IMR-90 (cell line): ENCODE measurements around the gene TNIP1. TPM values are rescaled to one million over a fixed set of nuclear protein-coding genes. Genes with fewer than 3 reads are reported as not detected.

Experiments
- FOS ChIP-seq: fragments of 150-350 bp; IDR thresholded peaks from 2 replicates; pipeline ENCODE4 v1.6.1; 2016; ENCODE audit warnings: low read depth, low read length
- MXI1 ChIP-seq: IDR thresholded peaks from 2 replicates; pipeline ENCODE4 v1.6.1; 2012; ENCODE audit warnings: low read depth, mild to moderate bottlenecking, low read length, moderate library complexity, borderline replicate concordance
- polyA plus RNA-seq, 3 experiments: library from polyadenylated mRNA; depleted of rRNA; stranded (reverse); fragments of >200 nt; gene quantifications; 2 replicates each; pipeline ENCODE4 v1.2.3, GENCODE V29; 2012; ENCODE audit warnings: low replicate concordance in 1 of 3
- total RNA-seq: library from RNA; depleted of rRNA; stranded (reverse); fragments of >200 nt; gene quantifications from 2 replicates; pipeline ENCODE4 v1.2.3, GENCODE V29; 2012
- TF ChIP-seq, protein P1 (sequence below): conservative IDR thresholded peaks from 2 replicates; pipeline ENCODE4 v1.5.1; 2012; ENCODE audit warnings: mild to moderate bottlenecking, low read depth, low read length, improper control_type of control experiment

The TNIP1 gene
- total and polyA plus RNA-seq, 2 of the 4 experiments (the other 2 are of a cell fraction), result 63.8 to 92.8 TPM

DNA sequence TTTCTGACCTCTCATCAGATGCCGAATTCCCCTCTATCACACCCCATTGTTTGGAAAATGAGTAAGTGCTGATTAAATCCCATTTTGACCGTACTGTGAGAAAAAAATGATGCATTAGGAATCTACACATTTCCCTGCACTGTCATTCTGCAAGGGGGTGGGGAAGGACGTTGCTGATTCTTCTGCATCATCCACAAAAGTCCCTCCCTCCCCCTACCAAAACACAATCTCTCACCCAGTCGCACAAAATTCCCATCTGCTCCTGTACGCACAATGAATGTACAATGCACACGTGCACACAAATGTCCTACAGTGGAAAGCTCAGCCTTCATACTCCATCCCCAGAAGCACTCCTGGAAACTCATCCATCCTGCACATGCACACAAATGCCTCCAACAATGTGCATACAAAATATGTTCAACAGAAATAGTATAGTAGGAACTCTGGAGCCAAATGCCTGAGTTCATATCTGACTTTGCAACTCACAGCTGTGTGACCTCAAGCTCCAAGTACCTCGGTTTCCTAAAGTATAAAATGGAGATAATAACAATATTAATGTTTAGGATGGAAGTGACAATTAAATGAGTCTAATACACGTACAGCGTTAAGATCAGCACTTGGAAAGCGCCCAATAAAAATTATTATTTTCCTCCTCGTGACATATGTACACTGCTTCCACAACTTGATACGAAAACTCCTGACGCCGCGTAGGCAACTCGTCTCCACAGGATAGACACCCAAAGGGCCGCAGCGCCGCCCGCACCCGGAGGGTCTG, 809 bp downstream of the TNIP1 start (continued):
- TF ChIP-seq, protein P1, sequence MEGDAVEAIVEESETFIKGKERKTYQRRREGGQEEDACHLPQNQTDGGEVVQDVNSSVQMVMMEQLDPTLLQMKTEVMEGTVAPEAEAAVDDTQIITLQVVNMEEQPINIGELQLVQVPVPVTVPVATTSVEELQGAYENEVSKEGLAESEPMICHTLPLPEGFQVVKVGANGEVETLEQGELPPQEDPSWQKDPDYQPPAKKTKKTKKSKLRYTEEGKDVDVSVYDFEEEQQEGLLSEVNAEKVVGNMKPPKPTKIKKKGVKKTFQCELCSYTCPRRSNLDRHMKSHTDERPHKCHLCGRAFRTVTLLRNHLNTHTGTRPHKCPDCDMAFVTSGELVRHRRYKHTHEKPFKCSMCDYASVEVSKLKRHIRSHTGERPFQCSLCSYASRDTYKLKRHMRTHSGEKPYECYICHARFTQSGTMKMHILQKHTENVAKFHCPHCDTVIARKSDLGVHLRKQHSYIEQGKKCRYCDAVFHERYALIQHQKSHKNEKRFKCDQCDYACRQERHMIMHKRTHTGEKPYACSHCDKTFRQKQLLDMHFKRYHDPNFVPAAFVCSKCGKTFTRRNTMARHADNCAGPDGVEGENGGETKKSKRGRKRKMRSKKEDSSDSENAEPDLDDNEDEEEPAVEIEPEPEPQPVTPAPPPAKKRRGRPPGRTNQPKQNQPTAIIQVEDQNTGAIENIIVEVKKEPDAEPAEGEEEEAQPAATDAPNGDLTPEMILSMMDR, result no peak
- no peak for TF ChIP-seq FOS
- TF ChIP-seq MXI1, result peak; percentile 30
